Measurements from ENCODE around the gene PSKH1.
"Not testable (repeated sequence)": the region's sequence is repeated elsewhere in the genome, so short reads cannot be mapped to it uniquely, and the experiment has no call there.

Gene PSKH1

DNA sequence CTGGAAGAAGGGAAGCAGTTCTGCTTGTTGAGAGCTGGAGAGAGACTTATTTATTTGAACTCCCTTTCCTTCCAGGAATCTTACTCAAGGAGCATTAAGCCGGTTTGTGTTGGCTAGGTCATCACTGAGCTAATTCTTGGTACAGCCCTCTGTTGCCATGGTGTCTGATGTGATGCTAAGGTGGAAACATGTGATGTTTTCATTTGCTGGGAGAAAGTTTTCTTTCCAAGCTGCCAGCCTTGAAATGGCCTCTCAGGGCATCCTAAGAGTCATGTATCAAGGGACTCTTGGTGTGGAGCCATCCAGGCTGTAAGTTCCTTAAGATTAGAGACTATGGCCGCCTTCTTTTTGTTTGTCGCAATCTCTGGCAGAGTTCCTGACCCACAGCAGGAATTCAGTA, 4.2 kb downstream of the PSKH1 start:
- no peak overlapping the region for H3K27ac ChIP-seq (ENCODE audit: low read depth, low read length)
- no peak overlapping the region for H3K9ac ChIP-seq (ENCODE audit: low read length)
- no peaks in the 10 kb centered on the region for H3K36me3 ChIP-seq (ENCODE audit: insufficient read depth, low read length)

DNA sequence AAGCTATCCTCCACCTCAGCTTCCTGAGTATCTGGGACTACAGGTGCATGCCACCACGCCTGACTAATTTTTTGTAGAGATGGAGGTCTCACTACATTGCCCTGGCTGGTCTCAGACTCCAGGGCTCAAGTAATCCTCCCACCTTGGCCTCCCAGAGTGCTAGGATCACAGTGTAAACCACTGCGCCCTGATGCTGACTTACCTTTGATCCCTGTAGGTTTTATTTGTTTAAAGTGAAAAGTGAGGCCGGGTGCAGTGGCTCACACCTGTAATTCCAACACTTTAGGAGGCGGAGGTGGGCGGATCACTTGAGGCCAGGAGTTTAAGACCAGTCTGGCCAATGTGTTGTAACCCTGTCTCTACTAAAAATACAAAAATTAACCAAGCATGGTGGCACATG, 8.7 kb downstream of the PSKH1 start:
- no peaks in the 10 kb centered on the region for H3K9me3 ChIP-seq (ENCODE audit: low read length)
- H3K27ac ChIP-seq (ENCODE audit: low read depth, low read length): no peak overlapping the region
- H3K4me1 ChIP-seq (ENCODE audit: insufficient read depth, low read length): peaks cover 9% of the 10 kb centered on the region
- H3K36me3 ChIP-seq (ENCODE audit: insufficient read depth, low read length): peaks cover 10% of the 10 kb centered on the region
- H3K4me3 ChIP-seq (ENCODE audit: low read depth in 1 of 2, low read length in 2 of 2): no peak overlapping the region
- no peaks in the 10 kb centered on the region for H3K27me3 ChIP-seq (ENCODE audit: control insufficient read depth in 1 of 2, insufficient read depth in 2 of 2, low read length in 2 of 2)
- H3K9ac ChIP-seq (ENCODE audit: low read length): no peak overlapping the region

More for the DNA sequence above, 4.2 kb downstream of the PSKH1 start:
- Histone ChIP-seq H3K4me1 (ENCODE audit: insufficient read depth, low read length) (peaks cover 23% of the 10 kb centered on the region), H3K4me3 (ENCODE audit: low read depth in 1 of 2, low read length in 2 of 2) (no peak overlapping the region), H3K9me3 (ENCODE audit: low read length) (no peaks in the 10 kb centered on the region), H3K27me3 (ENCODE audit: control insufficient read depth in 1 of 2, insufficient read depth in 2 of 2, low read length in 2 of 2) (no peaks in the 10 kb centered on the region)

DNA sequence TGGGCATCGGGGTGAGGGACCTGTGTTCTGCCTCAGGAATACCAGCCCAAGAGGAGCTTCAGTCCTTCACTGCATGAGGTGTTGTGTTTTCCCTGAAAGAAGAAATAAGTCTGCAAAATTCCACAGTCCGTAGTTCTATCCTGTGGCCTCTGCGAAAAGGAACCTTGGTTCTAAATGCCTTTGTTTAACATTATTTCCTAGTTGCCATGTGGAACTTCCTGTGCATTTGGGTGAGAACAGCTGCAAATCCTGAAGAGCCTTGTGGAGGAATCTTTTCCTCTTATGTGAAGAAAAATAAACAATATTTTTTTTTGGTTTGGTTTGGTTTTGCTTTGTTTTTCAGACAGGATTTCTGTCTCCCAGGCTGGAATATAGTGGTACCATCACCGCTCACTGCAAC, 9.8 kb downstream of the PSKH1 start:
- Histone ChIP-seq H3K9me3 (ENCODE audit: low read length) (no peaks in the 10 kb centered on the region), H3K4me1 (ENCODE audit: insufficient read depth, low read length) (no peaks in the 10 kb centered on the region), H3K27me3 (ENCODE audit: control insufficient read depth in 1 of 2, insufficient read depth in 2 of 2, low read length in 2 of 2) (no peaks in the 10 kb centered on the region), H3K27ac (ENCODE audit: low read depth, low read length) (no peak overlapping the region), H3K4me3 (ENCODE audit: low read depth in 1 of 2, low read length in 2 of 2) (no peak overlapping the region), H3K36me3 (ENCODE audit: insufficient read depth, low read length) (peaks cover 10% of the 10 kb centered on the region), H3K9ac (ENCODE audit: low read length) (no peak overlapping the region)

DNA sequence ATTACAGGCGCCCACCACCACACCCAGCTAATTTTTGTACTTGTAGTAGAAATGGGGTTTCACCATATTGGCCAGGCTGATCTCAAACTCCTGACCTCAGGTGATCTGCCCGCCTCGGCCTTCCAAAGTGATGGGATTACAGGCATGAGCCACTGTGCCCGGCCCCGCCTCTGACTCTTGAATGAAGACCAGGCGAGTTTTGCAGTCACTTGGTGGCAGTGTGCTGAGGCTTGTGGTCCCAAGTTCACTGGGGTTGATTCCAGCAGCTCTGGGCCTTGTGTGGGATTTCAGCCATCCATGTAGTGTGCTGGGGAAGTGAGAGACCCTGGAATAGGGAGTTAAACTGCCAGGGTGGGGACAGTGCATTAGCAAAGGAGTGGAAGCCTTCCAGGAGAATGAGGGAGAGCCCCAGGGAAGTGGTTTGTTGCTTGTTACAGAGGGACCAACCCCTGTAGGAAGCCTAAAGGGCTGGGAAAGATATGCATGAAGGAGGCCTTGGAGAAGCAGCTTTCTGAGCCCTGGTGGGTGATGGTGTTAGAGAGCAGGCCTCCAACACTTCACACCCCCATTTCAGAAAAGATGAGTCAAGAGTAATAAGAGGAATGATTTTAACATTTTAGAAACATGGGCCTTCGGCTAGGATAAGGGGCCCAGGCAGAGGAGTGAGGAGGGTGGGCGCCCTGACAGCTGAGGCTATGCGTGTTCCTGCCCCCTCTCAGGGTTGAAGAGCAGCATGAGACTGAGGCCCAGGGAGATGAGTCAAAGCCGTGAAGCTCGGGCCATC, 14.5 kb downstream of the PSKH1 start:
- H3K36me3 ChIP-seq (ENCODE audit: insufficient read depth, low read length): peaks cover 42% of the 10 kb centered on the region
- H3K27me3 ChIP-seq (ENCODE audit: control insufficient read depth in 1 of 2, insufficient read depth in 2 of 2, low read length in 2 of 2): no peaks in the 10 kb centered on the region
- no peak overlapping the region for H3K27ac ChIP-seq (ENCODE audit: low read depth, low read length)
- H3K4me3 ChIP-seq (ENCODE audit: low read depth in 1 of 2, low read length in 2 of 2): no peak overlapping the region
- H3K4me1 ChIP-seq (ENCODE audit: insufficient read depth, low read length): no peaks in the 10 kb centered on the region
- H3K9me3 ChIP-seq (ENCODE audit: low read length): no peaks in the 10 kb centered on the region
- H3K9ac ChIP-seq (ENCODE audit: low read length): no peak overlapping the region

DNA sequence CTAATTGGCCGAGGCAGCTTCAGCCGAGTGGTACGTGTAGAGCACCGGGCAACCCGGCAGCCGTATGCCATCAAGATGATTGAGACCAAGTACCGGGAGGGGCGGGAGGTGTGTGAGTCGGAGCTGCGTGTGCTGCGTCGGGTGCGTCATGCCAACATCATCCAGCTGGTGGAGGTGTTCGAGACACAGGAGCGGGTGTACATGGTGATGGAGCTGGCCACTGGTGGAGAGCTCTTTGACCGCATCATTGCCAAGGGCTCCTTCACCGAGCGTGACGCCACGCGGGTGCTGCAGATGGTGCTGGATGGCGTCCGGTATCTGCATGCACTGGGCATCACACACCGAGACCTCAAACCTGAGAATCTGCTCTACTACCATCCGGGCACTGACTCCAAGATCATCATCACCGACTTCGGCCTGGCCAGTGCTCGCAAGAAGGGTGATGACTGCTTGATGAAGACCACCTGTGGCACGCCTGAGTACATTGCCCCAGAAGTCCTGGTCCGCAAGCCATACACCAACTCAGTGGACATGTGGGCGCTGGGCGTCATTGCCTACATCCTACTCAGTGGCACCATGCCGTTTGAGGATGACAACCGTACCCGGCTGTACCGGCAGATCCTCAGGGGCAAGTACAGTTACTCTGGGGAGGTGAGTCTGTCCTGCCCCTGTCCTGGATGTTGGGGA, 16.1 kb downstream of the PSKH1 start:
- Histone ChIP-seq H3K9ac (ENCODE audit: low read length) (no peak overlapping the region), H3K4me3 (ENCODE audit: low read depth in 1 of 2, low read length in 2 of 2) (no peak overlapping the region), H3K27ac (ENCODE audit: low read depth, low read length) (no peak overlapping the region), H3K9me3 (ENCODE audit: low read length) (no peaks in the 10 kb centered on the region), H3K36me3 (ENCODE audit: insufficient read depth, low read length) (peaks cover 32% of the 10 kb centered on the region), H3K27me3 (ENCODE audit: control insufficient read depth in 1 of 2, insufficient read depth in 2 of 2, low read length in 2 of 2) (no peaks in the 10 kb centered on the region), H3K4me1 (ENCODE audit: insufficient read depth, low read length) (no peaks in the 10 kb centered on the region)

DNA sequence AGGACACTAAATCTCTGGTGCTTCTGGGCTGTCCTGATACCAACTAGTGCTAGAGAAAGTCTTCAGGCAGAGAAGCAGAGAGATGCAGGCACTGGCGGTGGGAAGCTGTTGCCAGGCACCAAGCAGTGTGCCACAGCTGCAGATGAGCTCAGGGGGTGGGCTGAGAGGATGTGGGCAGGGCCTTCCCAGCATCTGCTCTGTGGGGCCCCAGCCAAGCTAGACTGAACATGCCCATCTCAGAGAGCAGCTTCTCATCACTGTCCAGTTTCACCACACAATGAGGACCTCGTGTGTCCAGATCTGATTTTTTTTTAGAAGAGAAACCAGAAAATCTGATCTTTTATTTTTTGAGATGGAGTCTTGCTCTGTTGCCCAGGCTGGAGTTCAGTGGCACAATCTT, 17.1 kb downstream of the PSKH1 start:
- Histone ChIP-seq H3K36me3 (ENCODE audit: insufficient read depth, low read length) (peaks cover 33% of the 10 kb centered on the region), H3K9ac (ENCODE audit: low read length) (no peak overlapping the region), H3K4me1 (ENCODE audit: insufficient read depth, low read length) (no peaks in the 10 kb centered on the region), H3K9me3 (ENCODE audit: low read length) (no peaks in the 10 kb centered on the region), H3K27ac (ENCODE audit: low read depth, low read length) (no peak overlapping the region), H3K4me3 (ENCODE audit: low read depth in 1 of 2, low read length in 2 of 2) (no peak overlapping the region), H3K27me3 (ENCODE audit: control insufficient read depth in 1 of 2, insufficient read depth in 2 of 2, low read length in 2 of 2) (no peaks in the 10 kb centered on the region)

DNA sequence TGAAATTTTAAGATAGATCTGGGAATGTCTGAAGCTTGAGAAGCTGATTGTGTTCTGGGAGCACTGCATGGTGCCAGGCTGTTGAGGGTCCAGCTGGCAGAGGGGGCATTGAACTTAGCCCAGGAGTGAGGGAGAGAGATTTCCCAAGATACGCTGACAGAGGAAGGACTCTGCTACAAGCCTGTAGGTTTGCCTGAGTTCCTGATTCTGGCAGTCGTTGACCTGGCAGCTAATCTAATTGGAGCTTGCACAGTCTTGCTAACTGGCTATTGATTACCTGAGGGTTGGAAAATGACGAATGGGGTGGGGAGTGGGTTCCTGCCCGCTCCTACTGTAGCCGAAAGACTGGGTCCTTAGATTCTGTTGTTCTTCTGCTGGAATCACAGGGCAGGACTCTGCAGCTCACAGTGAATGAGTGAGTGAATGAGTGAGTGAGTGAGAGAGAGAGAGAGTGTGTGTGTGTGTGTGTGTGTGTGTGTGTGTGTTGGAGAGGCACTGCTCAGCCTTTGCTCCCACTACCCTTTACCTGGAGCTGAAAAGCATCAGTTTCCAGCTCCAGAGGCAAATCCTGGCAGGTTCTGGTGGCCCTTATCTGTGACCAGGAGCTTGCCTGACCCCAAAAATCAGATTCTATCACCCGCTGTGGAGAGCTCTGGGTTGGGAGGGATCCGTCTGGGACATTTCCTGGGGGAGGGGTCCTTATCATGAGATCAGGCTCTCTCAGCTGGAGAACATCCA, 21.9 kb downstream of the PSKH1 start:
- Histone ChIP-seq H3K4me1 (ENCODE audit: insufficient read depth, low read length) (peaks cover 31% of the 10 kb centered on the region), H3K27me3 (ENCODE audit: control insufficient read depth in 1 of 2, insufficient read depth in 2 of 2, low read length in 2 of 2) (no peaks in the 10 kb centered on the region), H3K27ac (ENCODE audit: low read depth, low read length) (no peak overlapping the region), H3K36me3 (ENCODE audit: insufficient read depth, low read length) (peaks cover 33% of the 10 kb centered on the region), H3K9me3 (ENCODE audit: low read length) (no peaks in the 10 kb centered on the region), H3K9ac (ENCODE audit: low read length) (no peak overlapping the region), H3K4me3 (ENCODE audit: low read depth in 1 of 2, low read length in 2 of 2) (no peak overlapping the region)

DNA sequence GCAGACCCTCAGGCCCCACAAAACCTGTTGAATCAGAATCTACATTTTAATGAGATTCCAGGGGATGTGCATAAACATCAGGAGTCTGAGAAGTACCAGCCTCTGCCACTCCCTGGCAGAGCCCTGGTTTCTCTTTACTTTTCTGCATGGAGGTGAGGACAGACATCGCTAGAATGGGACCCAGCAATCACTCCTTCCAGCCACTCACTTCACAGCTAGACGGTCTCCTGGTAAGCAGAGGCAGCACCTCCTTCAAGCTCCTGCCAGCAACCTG, 22.4 kb downstream of the PSKH1 start:
- not testable (repeated sequence) for H3K27me3 ChIP-seq (ENCODE audit: control insufficient read depth in 1 of 2, insufficient read depth in 2 of 2, low read length in 2 of 2); H3K4me3 ChIP-seq (ENCODE audit: low read depth in 1 of 2, low read length in 2 of 2); H3K27ac ChIP-seq (ENCODE audit: low read depth, low read length); H3K9me3 ChIP-seq (ENCODE audit: low read length); H3K9ac ChIP-seq (ENCODE audit: low read length)
- Histone ChIP-seq H3K4me1 (ENCODE audit: insufficient read depth, low read length) (peaks cover 31% of the 10 kb centered on the region), H3K36me3 (ENCODE audit: insufficient read depth, low read length) (peaks cover 32% of the 10 kb centered on the region)

DNA sequence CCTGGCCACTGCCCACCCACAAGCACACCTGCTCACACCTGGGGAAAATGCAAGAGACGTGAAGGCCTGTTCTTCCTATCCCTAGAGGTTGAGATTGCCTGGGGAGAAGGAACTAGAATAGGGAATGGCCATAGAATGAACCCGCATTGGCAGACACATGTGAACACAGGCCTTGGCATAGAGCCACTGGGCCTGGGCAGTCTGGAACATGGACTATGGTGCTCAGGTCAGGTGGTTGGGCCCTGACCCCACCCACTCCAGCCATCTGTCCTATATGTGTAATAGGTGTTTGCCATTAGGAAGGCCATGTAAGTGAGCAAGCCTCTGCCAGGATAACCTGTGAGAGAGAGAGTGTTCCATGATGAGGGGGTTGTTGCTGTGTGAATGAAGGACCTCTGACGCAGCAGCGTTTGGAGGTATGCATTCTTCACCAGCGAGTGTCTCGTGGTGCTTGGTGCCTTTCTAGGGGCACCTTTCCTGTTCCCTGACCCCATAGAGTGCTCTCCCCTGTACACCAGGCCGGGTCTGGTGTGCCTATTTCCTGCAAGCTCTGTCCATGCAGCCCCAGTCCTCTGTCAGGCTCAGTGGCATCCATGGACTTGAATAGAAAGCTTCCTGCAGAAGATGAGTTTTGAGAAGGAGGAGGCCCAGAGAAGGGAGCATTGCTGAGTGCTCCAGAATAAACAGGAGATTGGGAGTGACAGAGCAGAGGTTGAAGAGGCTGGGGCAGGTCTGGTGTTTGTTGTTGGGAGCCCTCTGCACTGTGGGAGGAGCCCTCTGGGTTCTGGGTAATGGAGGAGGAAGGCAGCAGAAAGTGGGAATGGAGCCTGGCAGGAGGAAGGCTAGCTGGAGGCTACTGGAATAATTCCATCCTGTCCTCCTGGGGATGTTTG, 23.0 kb downstream of the PSKH1 start:
- H3K4me1 ChIP-seq (ENCODE audit: insufficient read depth, low read length): peaks cover 31% of the 10 kb centered on the region
- no peak overlapping the region for H3K4me3 ChIP-seq (ENCODE audit: low read depth in 1 of 2, low read length in 2 of 2)
- H3K36me3 ChIP-seq (ENCODE audit: insufficient read depth, low read length): peaks cover 29% of the 10 kb centered on the region
- H3K27me3 ChIP-seq (ENCODE audit: control insufficient read depth in 1 of 2, insufficient read depth in 2 of 2, low read length in 2 of 2): no peaks in the 10 kb centered on the region
- H3K27ac ChIP-seq (ENCODE audit: low read depth, low read length): no peak overlapping the region
- no peak overlapping the region for H3K9ac ChIP-seq (ENCODE audit: low read length)
- H3K9me3 ChIP-seq (ENCODE audit: low read length): no peaks in the 10 kb centered on the region

DNA sequence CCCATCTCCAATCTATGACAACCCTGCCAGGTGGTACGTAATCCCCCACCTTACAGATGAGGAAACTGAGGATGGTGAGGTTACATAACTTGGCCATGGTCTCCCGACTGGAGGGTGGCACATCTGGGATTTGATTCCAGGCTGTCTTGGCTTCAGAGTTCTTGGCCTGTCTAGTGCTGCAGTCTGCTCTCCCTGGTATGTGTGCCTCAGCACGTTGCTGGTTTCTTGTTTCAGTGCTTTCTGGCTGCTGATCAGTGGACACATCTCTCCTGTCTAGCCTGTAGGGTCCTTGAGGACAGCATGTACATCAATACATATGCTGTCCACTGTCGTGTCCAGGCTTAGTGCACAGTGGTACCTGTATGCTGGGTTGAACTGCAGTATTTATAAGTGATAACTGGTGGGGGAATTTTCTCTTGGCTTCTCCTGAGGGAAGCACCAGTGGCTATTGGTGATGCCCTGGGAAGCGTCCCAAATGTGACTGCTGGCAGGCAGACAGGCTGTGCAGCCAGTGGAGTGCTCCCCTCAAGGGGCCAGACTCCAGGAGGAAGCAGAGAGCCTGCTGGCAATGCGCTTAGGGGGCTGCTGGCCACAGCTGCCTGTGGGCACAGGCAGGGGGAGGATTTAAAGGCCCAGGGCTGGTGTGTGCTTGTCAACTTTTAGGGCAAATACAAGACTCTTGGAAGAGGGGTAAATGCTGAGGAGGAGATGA, 24.2 kb downstream of the PSKH1 start:
- H3K36me3 ChIP-seq (ENCODE audit: insufficient read depth, low read length): peaks cover 21% of the 10 kb centered on the region
- H3K9me3 ChIP-seq (ENCODE audit: low read length): no peaks in the 10 kb centered on the region
- H3K27ac ChIP-seq (ENCODE audit: low read depth, low read length): no peak overlapping the region
- peaks cover 31% of the 10 kb centered on the region for H3K4me1 ChIP-seq (ENCODE audit: insufficient read depth, low read length)
- no peaks in the 10 kb centered on the region for H3K27me3 ChIP-seq (ENCODE audit: control insufficient read depth in 1 of 2, insufficient read depth in 2 of 2, low read length in 2 of 2)
- H3K9ac ChIP-seq (ENCODE audit: low read length): no peak overlapping the region
- H3K4me3 ChIP-seq (ENCODE audit: low read depth in 1 of 2, low read length in 2 of 2): no peak overlapping the region

Measured in muscle layer of colon (tissue), 2 donors.